HEK293 (cell line): ENCODE data around the gene WDSUB1.

Source experiments
- CTCF ChIA-PET: fragments of 350-600 bp; formaldehyde crosslinking; extraction: SDS; loops from one replicate; lab custom pipeline; 2021; ENCODE audit warnings: antibody characterized with exemption; lab: Yijun Ruan, JAX
- POLR2A ChIA-PET: fragments of 300-600 bp; formaldehyde crosslinking; extraction: SDS; loops from one replicate; lab custom pipeline; 2020; ENCODE audit warnings: antibody characterized with exemption, inconsistent platforms; lab: Yijun Ruan, JAX
- H3K27ac ChIP-seq: fragments of 200-500 bp; sonication (Bioruptor generic); 2 replicates; pipeline ENCODE4 v1.5.1; 2014; ENCODE audit warnings: low read depth, low read length, control low read depth, inconsistent platforms; ENCODE audit errors: extremely low read depth
- H3K36me3 ChIP-seq, 2 experiments: fragments of 200-500 bp in 1 of 2; sonication (Bioruptor generic) in 1 of 2; 1 replicate in 1 of 2; 2 replicates in 1 of 2; pipeline ENCODE4 v1.5.1; 2014 to 2017; ENCODE audit warnings: inconsistent platforms in 2 of 2, low read length in 2 of 2; ENCODE audit not compliant: control insufficient read depth in 2 of 2, insufficient read depth in 1 of 2
- H3K4me1 ChIP-seq: fragments of 200-500 bp; sonication (Bioruptor generic); 2 replicates; pipeline ENCODE4 v1.5.1; 2014; ENCODE audit warnings: mild to moderate bottlenecking, low read length, inconsistent platforms; ENCODE audit not compliant: control insufficient read depth, insufficient read depth
- H3K4me3 ChIP-seq: 2 replicates; pipeline ENCODE4 v1.5.1; 2011; ENCODE audit warnings: low read depth, mild to moderate bottlenecking, control low read depth, low read length, moderate library complexity
- H3K9me3 ChIP-seq: fragments of 200-500 bp; sonication (Bioruptor generic); 2 replicates; pipeline ENCODE4 v1.5.1; 2014; ENCODE audit warnings: low read depth, low read length, inconsistent platforms; ENCODE audit not compliant: control insufficient read depth, insufficient read depth
- EGR2 ChIP-seq: fragments of 450-650 bp; formaldehyde crosslinking; IDR thresholded peaks from 2 replicates; pipeline ENCODE4 v1.5.1; 2016; ENCODE audit warnings: low read depth, missing biosample characterization, missing genetic modification characterization
- HOXA7 ChIP-seq: sonication (generic); formaldehyde crosslinking; IDR thresholded peaks from 2 replicates; pipeline ENCODE4 v1.8.1; 2022; ENCODE audit warnings: missing genetic modification reagents, borderline replicate concordance
- SCRT1 ChIP-seq: fragments of 450-650 bp; formaldehyde crosslinking; IDR thresholded peaks from 2 replicates; pipeline ENCODE4 v1.5.1; 2016; ENCODE audit warnings: missing biosample characterization, missing genetic modification characterization, borderline replicate concordance
- SCRT2 ChIP-seq: fragments of 450-650 bp; formaldehyde crosslinking; IDR thresholded peaks from 2 replicates; pipeline ENCODE4 v1.5.1; 2016; ENCODE audit warnings: missing biosample characterization, missing genetic modification characterization
- TCF7L2 ChIP-seq: IDR thresholded peaks from 2 replicates; pipeline ENCODE4 v1.6.1; 2011; ENCODE audit warnings: low read depth, mild to moderate bottlenecking, inconsistent platforms, low read length, moderate library complexity, borderline replicate concordance
- ZBTB8A ChIP-seq: fragments of 450-650 bp; formaldehyde crosslinking; IDR thresholded peaks from 2 replicates; pipeline ENCODE4 v1.5.1; 2016; ENCODE audit warnings: missing biosample characterization, missing genetic modification characterization
- ZNF132 ChIP-seq: fragments of 450-650 bp; formaldehyde crosslinking; IDR thresholded peaks from 2 replicates; pipeline ENCODE4 v1.5.1; 2017; ENCODE audit warnings: missing biosample characterization, missing genetic modification characterization, borderline replicate concordance
- ZNF138 ChIP-seq: fragments of 450-650 bp; formaldehyde crosslinking; IDR thresholded peaks from 2 replicates; pipeline ENCODE4 v1.5.1; 2016; ENCODE audit warnings: missing biosample characterization, missing genetic modification characterization, borderline replicate concordance
- ZNF18 ChIP-seq: fragments of 450-650 bp; formaldehyde crosslinking; IDR thresholded peaks from 2 replicates; pipeline ENCODE4 v1.5.1; 2016; ENCODE audit warnings: missing biosample characterization, missing genetic modification characterization
- ZNF223 ChIP-seq: fragments of 450-650 bp; formaldehyde crosslinking; IDR thresholded peaks from 2 replicates; pipeline ENCODE4 v1.5.1; 2016; ENCODE audit warnings: missing biosample characterization, missing genetic modification characterization
- ZNF23 ChIP-seq: fragments of 450-650 bp; formaldehyde crosslinking; IDR thresholded peaks from 2 replicates; pipeline ENCODE4 v1.5.1; 2016; ENCODE audit warnings: missing biosample characterization, missing genetic modification characterization, borderline replicate concordance
- ZNF280D ChIP-seq: fragments of 450-650 bp; formaldehyde crosslinking; IDR thresholded peaks from 2 replicates; pipeline ENCODE4 v1.5.1; 2016; ENCODE audit warnings: missing biosample characterization, missing genetic modification characterization
- ZNF302 ChIP-seq: fragments of 450-650 bp; formaldehyde crosslinking; IDR thresholded peaks from 2 replicates; pipeline ENCODE4 v1.5.1; 2016; ENCODE audit warnings: missing biosample characterization, missing genetic modification characterization, low read depth
- ZNF354C ChIP-seq: fragments of 450-650 bp; formaldehyde crosslinking; IDR thresholded peaks from 2 replicates; pipeline ENCODE4 v1.5.1; 2016; ENCODE audit warnings: missing biosample characterization, missing genetic modification characterization, low read depth, borderline replicate concordance
- ZNF426 ChIP-seq: fragments of 450-650 bp; formaldehyde crosslinking; IDR thresholded peaks from 2 replicates; pipeline ENCODE4 v1.5.1; 2017; ENCODE audit warnings: missing biosample characterization, missing genetic modification characterization, mild to moderate bottlenecking, inconsistent platforms, moderate library complexity
- ZNF626 ChIP-seq: fragments of 450-650 bp; sonication (Bioruptor Pico); formaldehyde crosslinking; IDR thresholded peaks from 2 replicates; pipeline ENCODE4 v1.5.1; 2018; ENCODE audit warnings: missing biosample characterization, missing genetic modification characterization, inconsistent platforms
- ZNF677 ChIP-seq: fragments of 450-650 bp; IDR thresholded peaks from 2 replicates; pipeline ENCODE4 v1.5.0; 2018; ENCODE audit warnings: missing biosample characterization, mild to moderate bottlenecking, missing genetic modification characterization, moderate library complexity
- ZNF701 ChIP-seq: fragments of 450-650 bp; formaldehyde crosslinking; IDR thresholded peaks from 2 replicates; pipeline ENCODE4 v1.5.1; 2016; ENCODE audit warnings: missing biosample characterization, missing genetic modification characterization
- ZNF707 ChIP-seq: fragments of 450-650 bp; formaldehyde crosslinking; IDR thresholded peaks from 2 replicates; pipeline ENCODE4 v1.5.1; 2016; ENCODE audit warnings: missing biosample characterization, missing genetic modification characterization
- ZSCAN4 ChIP-seq: fragments of 450-650 bp; formaldehyde crosslinking; IDR thresholded peaks from 2 replicates; pipeline ENCODE4 v1.5.1; 2017; ENCODE audit warnings: missing biosample characterization, missing genetic modification characterization
- TF ChIP-seq, protein P1 (sequence below): fragments of 450-650 bp; formaldehyde crosslinking; IDR thresholded peaks from 2 replicates; pipeline ENCODE4 v1.5.1; 2017; ENCODE audit warnings: missing biosample characterization, missing genetic modification characterization
- TF ChIP-seq, protein P2 (sequence below): fragments of 450-650 bp; formaldehyde crosslinking; IDR thresholded peaks from 2 replicates; pipeline ENCODE4 v1.5.1; 2016; ENCODE audit warnings: missing biosample characterization, missing genetic modification characterization

Gene WDSUB1

DNA sequence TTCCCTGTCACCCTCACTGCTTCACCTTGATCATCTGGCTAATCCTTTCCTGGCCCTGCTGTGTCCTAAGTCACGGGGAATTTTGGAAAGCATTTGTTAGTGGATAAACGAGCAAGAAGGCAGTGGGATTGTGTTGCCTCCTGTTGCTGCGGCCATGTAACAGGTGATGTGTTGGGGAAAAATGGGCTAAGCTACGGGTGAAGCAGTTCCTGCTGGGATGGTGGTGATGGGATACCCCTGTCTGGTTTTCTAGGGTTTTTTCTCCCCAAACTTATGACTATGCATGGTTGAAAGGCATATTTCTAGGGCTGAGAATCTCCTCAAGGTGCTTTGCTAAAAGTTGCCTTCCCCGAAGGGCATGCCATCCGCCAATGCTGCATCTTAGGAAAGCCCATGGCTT, 68.1 kb downstream of the WDSUB1 start:
- Histone ChIP-seq H3K27ac (no peak overlapping the region), H3K4me1 (no peaks in the 10 kb centered on the region), H3K4me3 (no peak overlapping the region), H3K9me3 (no peaks in the 10 kb centered on the region), H3K36me3 (peaks cover 17 to 69% of the 10 kb centered on the region in 2 experiments; a peak in 2 of 3 replicates)
- POLR2A ChIA-PET = no interaction called here
- CTCF ChIA-PET = no interaction called here
- peak; percentile 47; the same call in 1 of the 2 replicates for TF ChIP-seq SCRT1 (tag by site-specific recombination)
- no peak for TF ChIP-seq EGR2
- peak; percentile 57; the same call in 1 of the 2 replicates for TF ChIP-seq SCRT2 (tag by site-specific recombination)

DNA sequence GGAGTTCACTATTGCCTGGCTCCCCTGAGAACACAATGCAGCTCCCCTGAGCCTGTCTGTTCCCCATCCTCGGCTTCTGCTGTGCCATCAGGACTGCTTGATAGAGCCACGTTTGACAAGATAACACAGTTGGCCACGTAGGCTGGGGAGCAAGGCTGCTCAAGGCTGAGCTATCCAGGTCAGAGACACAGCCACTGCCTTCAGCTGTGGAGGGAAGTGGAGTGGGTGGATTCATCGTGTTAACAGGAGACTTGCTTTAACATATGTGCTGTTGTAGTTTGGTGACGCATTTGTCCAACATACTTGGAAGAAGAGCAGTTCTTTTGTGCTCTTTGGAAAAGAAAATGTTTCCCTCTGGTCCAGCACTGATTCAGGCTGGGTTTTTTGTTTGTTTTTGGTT, 68.8 kb downstream of the WDSUB1 start:
- POLR2A ChIA-PET = no interaction called here
- Histone ChIP-seq H3K9me3 (no peaks in the 10 kb centered on the region), H3K4me1 (no peaks in the 10 kb centered on the region), H3K4me3 (no peak overlapping the region), H3K36me3 (peaks cover 14 to 67% of the 10 kb centered on the region in 2 experiments; a peak in 2 of 3 replicates), H3K27ac (no peak overlapping the region)
- TF ChIP-seq ZNF677 (tag by site-specific recombination) (no peak), HOXA7 (no peak), ZNF18 (no peak), ZNF302 (tag by site-specific recombination) (no peak), TCF7L2 (no peak), ZNF23 (tag by site-specific recombination) (no peak), ZNF626 (tag by site-specific recombination) (no peak), ZNF426 (tag by site-specific recombination) (no peak), ZNF701 (tag by site-specific recombination) (no peak), ZNF138 (no peak), ZNF132 (tag by site-specific recombination) (no peak), ZBTB8A (tag by site-specific recombination) (no peak), ZSCAN4 (no peak), ZNF223 (tag by site-specific recombination) (no peak), ZNF280D (tag by site-specific recombination) (no peak), ZNF707 (tag by site-specific recombination) (no peak), ZNF354C (tag by site-specific recombination) (no peak)
- TF ChIP-seq, protein P1, sequence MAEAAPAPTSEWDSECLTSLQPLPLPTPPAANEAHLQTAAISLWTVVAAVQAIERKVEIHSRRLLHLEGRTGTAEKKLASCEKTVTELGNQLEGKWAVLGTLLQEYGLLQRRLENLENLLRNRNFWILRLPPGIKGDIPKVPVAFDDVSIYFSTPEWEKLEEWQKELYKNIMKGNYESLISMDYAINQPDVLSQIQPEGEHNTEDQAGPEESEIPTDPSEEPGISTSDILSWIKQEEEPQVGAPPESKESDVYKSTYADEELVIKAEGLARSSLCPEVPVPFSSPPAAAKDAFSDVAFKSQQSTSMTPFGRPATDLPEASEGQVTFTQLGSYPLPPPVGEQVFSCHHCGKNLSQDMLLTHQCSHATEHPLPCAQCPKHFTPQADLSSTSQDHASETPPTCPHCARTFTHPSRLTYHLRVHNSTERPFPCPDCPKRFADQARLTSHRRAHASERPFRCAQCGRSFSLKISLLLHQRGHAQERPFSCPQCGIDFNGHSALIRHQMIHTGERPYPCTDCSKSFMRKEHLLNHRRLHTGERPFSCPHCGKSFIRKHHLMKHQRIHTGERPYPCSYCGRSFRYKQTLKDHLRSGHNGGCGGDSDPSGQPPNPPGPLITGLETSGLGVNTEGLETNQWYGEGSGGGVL (tag by site-specific recombination) = no peak
- TF ChIP-seq, protein P2, sequence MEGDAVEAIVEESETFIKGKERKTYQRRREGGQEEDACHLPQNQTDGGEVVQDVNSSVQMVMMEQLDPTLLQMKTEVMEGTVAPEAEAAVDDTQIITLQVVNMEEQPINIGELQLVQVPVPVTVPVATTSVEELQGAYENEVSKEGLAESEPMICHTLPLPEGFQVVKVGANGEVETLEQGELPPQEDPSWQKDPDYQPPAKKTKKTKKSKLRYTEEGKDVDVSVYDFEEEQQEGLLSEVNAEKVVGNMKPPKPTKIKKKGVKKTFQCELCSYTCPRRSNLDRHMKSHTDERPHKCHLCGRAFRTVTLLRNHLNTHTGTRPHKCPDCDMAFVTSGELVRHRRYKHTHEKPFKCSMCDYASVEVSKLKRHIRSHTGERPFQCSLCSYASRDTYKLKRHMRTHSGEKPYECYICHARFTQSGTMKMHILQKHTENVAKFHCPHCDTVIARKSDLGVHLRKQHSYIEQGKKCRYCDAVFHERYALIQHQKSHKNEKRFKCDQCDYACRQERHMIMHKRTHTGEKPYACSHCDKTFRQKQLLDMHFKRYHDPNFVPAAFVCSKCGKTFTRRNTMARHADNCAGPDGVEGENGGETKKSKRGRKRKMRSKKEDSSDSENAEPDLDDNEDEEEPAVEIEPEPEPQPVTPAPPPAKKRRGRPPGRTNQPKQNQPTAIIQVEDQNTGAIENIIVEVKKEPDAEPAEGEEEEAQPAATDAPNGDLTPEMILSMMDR (tag by site-specific recombination) = no peak
- CTCF ChIA-PET = no interaction called here
